HG03025 (cell line): ENCODE results near the gene OTUD3.
"Not testable (repeated sequence)": the region's sequence is repeated elsewhere in the genome, so short reads cannot be mapped to it uniquely, and the experiment has no call there.

Experiments
- ATAC-seq: cut with Tn5 transposase; IDR thresholded peaks from one replicate; pipeline ENCODE4 v1.9.1; 2021; ENCODE audit warnings: mild to moderate bottlenecking, moderate library complexity; ENCODE audit not compliant: unreplicated experiment, low FRiP score

The OTUD3 gene

DNA sequence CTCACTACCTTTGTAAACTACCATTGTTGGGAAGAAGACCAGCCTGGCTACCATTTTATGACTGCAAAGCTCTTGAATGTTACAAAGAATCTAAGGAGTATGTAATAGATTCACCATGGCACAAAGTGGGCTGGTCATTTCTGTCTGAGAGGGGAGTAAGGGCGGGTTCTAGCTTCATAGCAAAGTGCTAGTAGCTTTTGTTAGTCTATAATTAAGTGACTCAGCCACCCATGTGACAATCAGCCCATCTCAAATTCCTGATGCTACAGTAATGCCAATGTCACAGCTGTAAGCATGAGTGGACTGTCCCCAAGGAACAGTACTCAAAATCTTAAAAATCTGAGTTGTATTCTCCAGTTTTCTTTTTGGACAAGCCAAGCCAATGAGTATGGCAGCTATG, 15.4 kb upstream of the OTUD3 start:
- ATAC-seq, result no peak

DNA sequence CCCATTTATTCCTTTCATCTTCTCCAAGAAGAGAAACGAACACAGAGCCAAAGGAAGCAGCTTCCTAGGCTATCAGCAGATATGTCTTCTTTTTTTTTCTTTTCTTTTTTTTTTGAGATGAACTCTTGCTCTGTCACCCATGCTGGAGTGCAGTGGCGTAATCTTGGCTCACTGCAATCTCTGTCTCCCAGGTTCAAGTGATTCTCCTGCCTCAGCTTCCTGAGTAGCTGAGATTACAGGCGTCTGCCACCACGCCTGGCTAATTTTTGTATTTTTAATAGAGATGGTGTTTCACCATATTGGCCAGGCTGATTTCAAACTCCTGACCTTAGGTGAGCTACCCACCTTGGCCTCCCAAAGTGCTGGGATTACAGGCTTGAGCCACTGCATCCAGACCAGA, 13.6 kb upstream of the OTUD3 start:
- ATAC-seq, result not testable (repeated sequence)

DNA sequence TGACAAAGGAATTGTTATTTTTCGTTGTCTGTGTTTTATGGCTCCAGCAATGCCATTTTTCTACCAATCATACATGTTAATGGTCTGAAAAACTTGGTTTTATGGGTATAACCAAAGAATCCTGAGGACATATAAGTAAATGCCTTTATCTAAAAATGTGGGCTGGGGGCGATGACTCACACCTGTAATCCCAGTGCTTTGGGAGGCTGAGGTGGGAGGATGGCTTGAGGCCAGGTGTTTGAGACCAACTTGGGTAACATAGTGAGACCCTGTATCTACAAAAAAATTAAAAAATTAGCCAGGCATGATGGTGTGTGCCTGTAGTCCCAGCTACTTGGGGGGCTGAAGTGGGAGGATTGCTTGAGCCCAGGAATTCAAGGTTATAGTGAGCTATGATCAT, 12.7 kb upstream of the OTUD3 start:
- not testable (repeated sequence) for ATAC-seq

DNA sequence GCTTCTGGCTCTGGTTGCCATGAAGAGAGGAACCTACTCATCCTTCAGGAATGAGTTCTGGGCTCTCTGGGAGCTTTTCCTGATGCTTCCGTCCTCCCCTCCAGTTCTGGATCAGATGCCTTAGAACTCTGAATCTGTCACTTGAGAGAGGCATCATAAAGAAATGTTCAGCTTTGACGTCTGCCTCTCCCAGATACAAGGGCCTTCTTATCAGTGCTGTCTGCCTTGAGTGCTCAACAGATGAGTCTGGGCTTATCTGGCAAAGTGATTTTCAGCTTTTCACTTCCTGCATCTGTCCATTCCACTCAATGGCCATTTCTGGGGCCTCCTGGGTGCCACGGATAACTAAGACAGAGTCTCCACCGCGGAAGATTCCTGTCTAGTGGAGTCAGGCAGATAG, 12.3 kb upstream of the OTUD3 start:
- ATAC-seq, result no peak

DNA sequence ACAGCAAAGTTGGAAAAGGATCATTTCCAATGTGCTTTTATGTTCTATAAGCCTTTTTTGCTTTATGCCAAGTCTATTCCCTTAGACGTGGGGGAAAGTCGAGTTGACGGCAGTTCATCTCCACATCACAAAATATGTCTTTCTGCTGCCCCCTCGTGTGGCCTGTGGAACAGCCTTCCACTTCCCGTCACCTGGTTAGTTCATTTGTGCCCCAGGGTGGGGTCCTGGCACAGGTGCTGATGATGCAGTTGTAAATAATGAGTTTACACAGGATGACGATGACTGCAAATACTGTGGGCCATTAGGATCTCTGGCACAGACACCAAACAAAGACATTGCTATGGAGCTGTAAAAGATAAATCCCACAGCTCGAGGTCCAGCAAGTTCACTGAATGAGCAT, 10.0 kb upstream of the OTUD3 start:
- no peak for ATAC-seq

DNA sequence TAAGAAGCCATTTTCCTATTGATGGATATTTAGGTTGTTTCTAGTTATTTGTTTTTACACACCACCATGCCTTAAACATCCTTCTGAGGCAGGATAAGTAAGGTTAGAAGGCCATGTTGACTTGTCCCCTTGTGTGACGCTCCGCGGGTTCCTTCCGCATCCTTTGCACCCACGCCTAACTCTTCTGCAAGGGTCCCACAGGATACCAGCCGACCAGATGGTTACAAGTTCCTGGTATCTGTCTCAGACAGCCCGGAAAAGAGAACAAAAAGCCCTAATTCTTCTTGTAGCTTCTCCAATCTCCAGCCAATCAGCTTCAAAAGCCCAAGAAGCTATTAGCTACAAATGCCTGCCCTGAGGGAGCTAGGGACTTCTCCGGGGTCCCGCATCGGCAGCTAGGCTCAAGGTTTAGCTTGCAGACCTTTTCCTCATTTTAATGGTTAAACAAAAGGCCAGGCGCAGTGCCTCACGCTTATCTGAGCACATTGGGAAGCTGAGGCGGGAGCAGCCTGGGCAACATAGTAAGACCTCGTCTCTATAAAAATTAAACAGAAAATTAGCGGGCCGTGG, 4.9 kb upstream of the OTUD3 start:
- ATAC-seq, result no peak

DNA sequence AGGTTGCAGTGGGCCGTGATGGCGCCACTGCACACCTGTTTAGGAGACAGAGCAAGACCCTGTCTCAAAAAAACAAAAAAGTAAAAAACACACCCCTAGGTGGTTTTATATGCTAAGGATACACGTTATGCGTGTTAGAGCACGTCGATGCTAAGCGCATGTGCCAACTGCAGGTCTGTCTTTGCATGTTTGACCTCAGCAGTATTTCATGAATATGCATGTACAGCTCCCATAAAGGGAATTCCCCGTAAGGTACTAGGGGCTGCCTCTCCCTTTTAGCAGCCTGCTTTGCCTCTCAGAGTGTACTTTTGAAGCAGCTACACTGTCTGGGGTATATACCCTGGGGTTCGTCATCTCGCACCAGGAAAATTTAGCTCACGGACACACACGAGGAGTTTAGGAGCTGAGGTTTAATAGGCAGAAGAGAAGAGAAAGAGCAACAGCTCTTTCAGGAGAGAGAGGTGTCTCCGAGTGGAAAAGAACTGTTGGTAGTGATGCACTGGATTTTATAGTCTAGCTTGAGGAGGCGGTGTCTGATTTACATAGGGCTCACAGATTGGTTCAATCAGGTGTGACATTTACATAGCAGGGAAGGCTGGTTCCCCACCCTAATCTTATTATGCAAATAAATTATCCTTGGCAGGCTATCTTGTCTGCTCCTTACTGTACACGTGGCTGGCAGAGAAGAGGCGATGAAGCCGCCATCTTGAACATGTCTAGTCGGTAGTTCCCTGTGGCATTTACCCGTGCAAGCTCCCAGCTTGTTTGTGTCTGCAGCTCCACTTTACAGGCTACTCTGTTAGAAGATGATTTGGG, 4.2 kb upstream of the OTUD3 start:
- no peak for ATAC-seq

DNA sequence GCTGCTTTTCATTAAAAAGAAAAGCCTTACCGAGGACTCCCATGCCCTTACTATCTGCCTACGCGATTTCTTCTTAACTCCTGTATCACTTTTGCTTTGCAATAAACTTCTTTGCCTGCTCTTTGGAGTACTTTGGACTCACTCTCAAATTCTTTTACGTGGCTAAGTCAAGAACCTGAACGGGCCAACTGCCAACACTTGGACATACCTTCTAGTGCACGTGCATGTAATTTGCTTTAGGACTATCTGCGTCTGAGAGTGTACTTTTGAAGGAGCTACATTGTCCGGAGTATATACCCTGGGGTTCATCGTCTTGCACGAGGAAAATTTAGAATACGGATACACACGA, 3.6 kb upstream of the OTUD3 start:
- no peak for ATAC-seq

DNA sequence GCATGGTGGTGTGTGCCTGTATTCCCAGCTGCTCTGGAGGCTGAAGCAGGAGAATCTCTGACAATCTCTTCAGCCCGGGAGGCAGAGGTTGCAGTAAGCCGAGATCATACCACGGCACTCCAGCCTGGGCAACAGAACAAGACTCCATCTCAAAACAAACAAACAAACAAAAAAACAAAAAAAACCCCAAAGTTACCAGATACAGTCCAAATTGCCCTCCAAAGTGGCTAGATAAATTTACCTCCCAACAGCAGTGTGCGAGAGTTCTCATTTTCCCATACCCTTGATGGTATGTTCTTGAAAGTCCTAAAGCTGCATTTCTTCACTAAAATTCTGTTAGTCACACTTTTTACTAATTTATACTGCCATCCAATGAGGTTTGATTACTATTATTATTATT, 3.0 kb upstream of the OTUD3 start:
- ATAC-seq, result no peak

DNA sequence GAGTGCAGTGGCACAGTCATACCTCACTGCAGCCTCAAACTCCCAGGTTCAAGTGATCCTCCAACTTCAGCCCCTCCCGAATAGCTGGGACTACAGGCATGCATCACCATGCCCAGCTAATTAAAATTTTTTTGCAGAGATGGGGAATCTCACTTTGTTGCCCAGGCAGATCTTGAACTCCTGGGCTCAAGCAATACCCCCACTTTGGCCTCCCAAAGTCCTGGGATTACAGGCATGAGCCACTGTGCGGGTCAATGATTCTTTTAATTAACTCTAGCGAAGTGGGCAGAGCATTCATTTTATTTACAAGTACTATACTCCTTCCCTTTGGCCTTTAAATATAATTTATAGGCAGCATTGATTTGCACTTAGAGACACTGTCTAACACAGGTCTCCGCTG, 2.5 kb upstream of the OTUD3 start:
- ATAC-seq, result no peak

DNA sequence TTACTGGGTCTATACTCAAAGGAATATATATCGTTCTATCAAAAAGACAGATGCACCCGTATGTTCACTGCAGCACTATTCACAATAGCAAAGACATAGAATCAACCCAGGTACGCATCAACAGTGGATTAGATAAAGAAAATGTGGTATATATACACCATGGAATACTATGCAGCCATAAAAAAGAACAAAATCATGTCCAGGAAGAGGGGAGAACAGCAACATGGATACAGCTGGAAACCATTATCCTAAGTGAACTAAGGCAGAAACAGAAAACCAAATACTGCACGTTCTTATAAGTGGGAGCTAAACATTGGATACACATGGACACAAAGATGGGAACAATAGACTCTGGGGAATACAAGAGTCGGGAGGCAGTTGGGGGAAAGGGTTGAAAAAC, 1.4 kb upstream of the OTUD3 start:
- not testable (repeated sequence) for ATAC-seq

DNA sequence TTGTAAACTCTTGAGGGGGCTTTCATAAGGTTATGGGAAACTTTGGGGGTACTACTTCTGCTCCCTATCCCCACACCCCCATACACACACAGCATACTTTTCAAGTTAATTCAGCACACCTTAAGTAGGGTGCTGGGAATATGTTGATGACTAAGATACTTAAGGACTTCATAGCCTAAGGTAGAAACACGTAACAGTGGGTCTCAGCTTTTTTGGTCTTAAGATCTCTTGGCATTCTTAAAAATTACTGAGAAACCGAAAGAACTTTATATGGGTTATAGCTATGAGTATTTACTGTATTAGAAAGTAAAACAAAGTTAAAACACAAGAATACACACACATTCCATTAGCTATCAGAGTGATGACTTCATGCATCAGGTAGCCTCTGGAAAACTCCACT, 2.1 kb downstream of the OTUD3 start:
- ATAC-seq, result no peak

DNA sequence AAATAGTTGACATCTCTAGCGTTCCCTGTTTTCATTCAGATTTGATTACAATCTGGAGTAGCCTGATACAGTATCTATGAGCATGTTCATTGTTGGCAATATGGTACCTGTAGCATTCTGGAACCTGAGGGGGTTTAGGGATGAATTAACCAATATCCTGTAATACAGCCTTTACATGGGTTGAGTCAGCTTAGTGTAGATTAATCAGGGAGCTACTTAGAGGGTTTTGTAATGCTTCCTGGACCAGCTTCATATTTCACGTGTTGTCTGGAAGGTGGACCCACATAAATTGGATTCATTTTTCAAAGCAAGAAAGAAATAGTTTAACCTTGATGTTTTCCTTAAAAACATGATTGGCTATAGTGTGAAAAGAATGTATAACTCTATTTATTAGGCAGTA, 3.6 kb downstream of the OTUD3 start:
- no peak for ATAC-seq

DNA sequence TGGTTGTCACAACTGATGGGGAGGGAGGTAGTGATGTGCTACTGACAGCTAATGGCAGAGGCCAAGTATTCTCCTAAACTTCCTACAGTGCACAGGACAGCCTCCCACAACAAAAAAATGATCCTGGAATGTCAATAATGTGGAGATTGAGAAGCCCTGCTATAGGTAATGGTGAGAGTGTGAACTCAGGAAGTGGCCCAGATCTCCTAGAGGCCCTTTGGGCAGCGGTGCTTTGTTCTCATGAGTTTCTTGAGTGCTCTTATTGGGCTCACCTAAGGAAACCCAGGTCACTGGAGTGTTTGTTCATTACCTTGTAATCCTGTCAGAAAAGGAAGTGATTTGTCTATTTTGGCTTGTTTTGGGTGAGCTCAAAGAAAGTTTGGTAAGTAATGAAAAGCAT, 5.9 kb downstream of the OTUD3 start:
- ATAC-seq, result no peak

DNA sequence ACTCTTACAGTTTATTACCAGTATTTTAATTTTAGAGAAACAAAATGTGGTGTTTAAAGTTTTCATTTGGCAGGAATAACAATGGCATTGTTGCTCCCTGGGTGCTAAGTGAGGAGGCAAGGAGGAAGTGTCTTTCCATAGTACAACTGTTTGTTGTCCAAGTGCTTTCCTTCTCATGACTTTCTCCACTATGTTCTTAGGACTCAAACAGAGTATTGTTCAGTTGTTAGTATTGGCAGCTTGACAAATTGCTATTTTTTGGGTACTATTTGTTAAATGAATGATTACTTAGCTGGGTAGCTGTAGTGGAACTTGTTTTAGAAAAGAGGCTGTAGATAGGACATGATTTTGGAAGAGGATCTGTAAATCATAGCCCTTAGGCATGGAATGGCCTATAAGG, 7.5 kb downstream of the OTUD3 start:
- ATAC-seq, result no peak

DNA sequence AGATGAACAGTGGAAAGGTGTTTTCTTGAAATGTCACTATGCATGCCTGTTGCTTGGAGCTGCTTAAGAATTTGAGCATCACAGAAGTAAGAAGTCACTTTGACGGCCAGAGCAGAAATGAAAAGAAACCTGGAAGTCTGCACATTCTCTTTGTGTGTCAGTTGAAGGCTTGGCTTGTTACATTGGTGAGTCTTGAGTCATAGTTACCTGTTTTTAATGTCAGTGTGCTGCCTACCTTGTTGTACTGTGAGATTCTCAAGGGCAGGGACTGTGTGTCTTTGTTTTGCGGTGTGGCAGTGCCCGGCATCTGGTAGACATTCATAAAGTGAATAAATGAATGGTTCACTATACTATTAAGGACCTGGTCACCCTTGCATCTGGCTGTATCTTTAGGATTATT, 9.9 kb downstream of the OTUD3 start:
- ATAC-seq, result no peak

DNA sequence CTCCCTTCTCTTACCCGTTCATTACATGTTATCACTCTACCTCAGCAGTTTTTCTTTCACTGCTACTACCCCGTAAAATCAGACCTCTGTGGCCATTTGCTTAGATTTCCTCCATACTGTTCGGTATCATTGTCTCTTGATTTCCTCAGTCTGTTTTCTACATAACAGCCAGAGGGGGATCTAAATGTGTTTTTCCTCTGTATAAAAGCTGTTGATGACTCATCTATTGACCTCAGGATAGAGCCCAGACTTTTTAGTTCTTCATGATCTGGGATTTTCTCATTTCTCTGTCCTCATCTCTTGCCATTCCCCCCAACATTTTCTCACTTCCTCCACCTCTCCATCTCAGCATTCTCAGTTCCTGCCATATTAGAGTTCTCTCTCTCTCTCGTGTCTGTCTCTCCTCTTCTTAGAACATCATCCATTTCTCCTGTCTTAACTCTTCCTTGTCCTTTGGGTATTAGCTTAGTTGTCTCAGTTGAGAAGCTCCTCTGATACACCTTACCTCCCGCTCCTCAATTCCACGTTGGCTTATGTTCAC, 10.5 kb downstream of the OTUD3 start:
- ATAC-seq, result no peak

DNA sequence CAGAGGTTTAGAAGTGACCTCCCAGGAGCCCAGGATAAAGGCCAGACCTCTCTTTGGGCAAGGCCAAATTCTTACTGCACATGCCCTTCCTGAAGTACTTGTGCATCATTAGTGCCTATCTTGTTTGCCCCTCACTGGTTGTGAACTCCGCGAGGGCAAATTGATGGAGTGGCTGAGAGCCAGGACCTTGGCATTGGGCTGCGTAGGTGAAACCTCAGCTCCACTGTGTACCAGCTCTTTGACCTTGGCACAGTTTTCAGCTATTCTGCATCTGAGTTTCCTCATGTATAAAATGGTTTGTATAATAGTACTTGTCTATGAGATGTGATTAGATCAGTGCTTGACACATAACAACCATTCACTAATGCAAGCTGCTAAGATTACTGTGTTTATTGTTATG, 11.5 kb downstream of the OTUD3 start:
- no peak for ATAC-seq

DNA sequence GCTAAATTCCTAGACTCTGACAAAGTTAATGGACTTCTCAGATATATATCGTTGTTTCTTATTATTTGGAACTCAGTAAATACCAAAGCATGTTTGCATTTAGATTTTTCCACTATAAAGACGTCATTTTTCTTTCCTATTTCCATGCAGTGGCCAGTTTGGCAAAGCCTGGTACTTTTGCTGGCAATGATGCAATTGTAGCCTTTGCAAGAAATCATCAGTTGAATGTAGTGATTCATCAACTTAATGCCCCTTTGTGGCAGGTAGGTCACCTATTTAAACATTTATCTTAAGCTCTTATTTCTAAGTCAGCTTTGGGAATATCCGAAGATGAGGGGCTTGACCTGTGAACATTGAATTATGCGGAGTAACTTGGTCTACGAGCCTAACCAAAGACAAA, 12.0 kb downstream of the OTUD3 start:
- no peak for ATAC-seq

DNA sequence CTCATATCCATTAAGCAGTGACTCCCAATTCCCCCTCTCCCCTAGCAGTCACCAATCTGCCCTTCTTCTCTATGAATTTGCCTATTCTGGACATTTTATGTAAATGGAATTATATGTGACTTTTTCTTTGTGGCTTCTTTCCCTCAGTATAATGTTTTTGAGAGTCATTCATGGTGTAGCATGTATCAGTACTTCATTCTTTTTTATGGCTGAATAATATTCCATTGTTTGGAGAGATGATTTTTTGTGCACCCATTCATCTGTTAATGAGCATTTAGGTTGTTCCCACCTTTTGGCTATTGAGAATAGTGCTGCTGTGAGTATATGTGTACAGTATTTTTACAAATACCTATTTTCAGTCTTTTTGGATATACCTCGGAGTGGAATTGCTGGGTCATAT, 19.5 kb downstream of the OTUD3 start:
- no peak for ATAC-seq

DNA sequence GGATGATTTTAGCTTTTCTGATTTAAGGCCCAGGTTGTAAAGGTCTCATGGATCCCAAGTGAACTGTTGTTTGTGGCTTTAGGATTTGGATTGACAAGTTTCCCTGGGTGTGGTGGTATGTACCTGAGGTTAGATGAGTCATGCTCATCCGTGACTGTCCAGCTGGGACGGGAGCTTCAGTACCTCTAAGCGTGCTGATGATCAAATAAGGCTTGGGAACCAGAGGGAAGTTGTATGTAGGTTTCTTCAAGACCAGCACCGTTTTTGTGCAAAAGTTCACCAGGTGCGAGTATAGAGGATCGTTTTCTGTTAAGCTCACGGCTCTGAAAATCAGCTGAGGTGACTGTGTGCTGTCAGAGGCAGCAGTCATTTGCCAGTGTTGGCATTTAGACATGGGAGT, 21.4 kb downstream of the OTUD3 start:
- ATAC-seq, result no peak

DNA sequence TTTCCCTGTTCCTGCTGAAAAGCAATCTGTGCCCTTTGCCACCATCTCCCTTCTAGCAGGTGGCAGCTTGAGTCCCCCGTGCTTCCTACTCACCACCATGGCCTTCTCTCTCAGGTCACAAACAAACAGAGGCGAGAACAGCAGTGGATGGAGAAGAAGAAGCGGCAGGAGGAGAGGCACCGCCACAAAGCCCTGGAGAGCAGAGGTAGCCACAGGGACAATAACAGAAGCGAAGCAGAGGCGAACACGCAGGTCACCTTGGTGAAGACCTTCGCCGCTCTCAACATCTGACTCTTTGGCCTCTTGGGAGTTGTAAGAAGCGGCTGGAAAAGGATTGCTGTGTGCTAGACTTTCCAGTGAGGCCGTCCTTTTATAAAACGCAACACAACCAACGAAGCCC, 25.3 kb downstream of the OTUD3 start:
- ATAC-seq, result no peak
